ENCODE measurements around the gene ABCA7.

Gene ABCA7

GRCh38 chr19:992670-993055, 47.2 kb upstream of the ABCA7 start:
- TF ChIP-seq, protein P1, sequence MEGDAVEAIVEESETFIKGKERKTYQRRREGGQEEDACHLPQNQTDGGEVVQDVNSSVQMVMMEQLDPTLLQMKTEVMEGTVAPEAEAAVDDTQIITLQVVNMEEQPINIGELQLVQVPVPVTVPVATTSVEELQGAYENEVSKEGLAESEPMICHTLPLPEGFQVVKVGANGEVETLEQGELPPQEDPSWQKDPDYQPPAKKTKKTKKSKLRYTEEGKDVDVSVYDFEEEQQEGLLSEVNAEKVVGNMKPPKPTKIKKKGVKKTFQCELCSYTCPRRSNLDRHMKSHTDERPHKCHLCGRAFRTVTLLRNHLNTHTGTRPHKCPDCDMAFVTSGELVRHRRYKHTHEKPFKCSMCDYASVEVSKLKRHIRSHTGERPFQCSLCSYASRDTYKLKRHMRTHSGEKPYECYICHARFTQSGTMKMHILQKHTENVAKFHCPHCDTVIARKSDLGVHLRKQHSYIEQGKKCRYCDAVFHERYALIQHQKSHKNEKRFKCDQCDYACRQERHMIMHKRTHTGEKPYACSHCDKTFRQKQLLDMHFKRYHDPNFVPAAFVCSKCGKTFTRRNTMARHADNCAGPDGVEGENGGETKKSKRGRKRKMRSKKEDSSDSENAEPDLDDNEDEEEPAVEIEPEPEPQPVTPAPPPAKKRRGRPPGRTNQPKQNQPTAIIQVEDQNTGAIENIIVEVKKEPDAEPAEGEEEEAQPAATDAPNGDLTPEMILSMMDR (IDR thresholded peaks at IDR 0.05), result no peak
- no peak overlapping the region for H3K27ac ChIP-seq
- intact Hi-C loops (cut with DNase I; ENCODE audit: low total_unique reads), result no loop called here
- peaks cover 0 to 55% of the 10 kb centered on the region in 2 donors for H3K27me3 ChIP-seq
- H3K4me3 ChIP-seq, result no peak overlapping the region
- no peaks in the 10 kb centered on the region for H3K9me3 ChIP-seq
- H3K36me3 ChIP-seq, result peaks cover 42 to 69% (median 57%) of the 10 kb centered on the region in 3 donors
- DNase-seq, result no peak
- H3K4me1 ChIP-seq, result peaks cover 0 to 12% (median 6%) of the 10 kb centered on the region in 4 donors

DNA sequence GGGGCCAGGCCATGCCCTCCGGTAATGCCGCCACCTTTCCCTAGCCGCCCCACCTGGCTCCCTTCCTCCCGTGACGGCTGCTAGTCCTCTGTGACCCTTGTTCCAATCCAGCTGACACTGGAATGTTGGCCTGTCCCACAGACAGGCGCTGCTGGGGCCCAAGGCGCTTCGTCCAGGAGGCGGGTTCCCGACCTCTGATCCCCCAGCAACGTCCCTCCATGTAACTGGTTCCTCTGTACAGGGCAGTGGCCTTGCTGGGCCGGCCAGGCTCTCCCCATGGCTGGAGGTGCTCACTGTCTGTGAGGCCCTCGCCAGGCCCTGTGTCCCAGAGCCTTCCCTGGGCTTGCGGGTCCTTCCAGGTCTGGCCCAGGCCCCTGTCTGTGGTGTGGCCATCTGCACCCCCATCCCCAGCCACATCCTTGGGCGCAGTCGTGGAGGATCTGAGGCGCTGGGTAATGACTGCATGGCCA, 46.5 kb upstream of the ABCA7 start:
- Histone ChIP-seq H3K27me3 (peaks cover 0 to 61% of the 10 kb centered on the region in 2 donors), H3K36me3 (peaks cover 42 to 64% (median 52%) of the 10 kb centered on the region in 3 donors)
- TF ChIP-seq, protein P1 (IDR thresholded peaks at IDR 0.05), result no peak

GRCh38 chr19:993831-994393, 46.0 kb upstream of the ABCA7 start:
- no peak overlapping the region for H3K4me3 ChIP-seq
- peaks cover 42 to 61% (median 48%) of the 10 kb centered on the region in 3 donors for H3K36me3 ChIP-seq
- peaks cover 0 to 12% (median 6%) of the 10 kb centered on the region in 4 donors for H3K4me1 ChIP-seq
- TF ChIP-seq, protein P1 (IDR thresholded peaks at IDR 0.05), result no peak
- no peaks in the 10 kb centered on the region for H3K9me3 ChIP-seq
- intact Hi-C loops (cut with DNase I; ENCODE audit: low total_unique reads), result no loop called here
- no peak overlapping the region for H3K27ac ChIP-seq
- no peak for DNase-seq
- peaks cover 0 to 66% of the 10 kb centered on the region in 2 donors for H3K27me3 ChIP-seq

More for the DNA sequence above, 46.5 kb upstream of the ABCA7 start:
- Histone ChIP-seq H3K9me3 (no peaks in the 10 kb centered on the region), H3K27ac (no peak overlapping the region), H3K4me3 (no peak overlapping the region), H3K4me1 (peaks cover 0 to 12% (median 6%) of the 10 kb centered on the region in 4 donors)
- intact Hi-C loops (cut with DNase I; ENCODE audit: low total_unique reads), result no loop called here
- DNase-seq, result no peak

DNA sequence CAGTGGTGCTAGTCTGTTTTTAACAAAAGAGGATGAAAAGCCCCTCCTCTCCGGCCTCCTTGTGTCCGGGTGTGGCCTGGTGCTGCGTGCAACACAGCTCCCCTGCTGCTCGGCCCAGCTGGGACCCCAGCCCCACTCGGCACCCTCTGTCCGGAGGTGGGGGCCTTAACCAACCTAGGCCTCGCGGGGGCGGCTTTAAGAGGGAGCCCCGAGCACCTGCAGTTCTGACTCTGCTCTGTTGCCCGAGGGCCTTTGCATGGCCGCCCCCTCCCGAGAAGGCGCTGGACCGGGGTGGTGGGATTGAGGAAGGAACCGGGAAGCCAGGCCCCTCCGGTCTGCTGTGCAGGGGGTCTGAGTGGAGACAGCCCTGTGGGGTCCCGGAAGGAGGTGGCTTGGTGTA, 45.4 kb upstream of the ABCA7 start:
- DNase-seq, result no peak
- H3K27me3 ChIP-seq, result peaks cover 0 to 72% of the 10 kb centered on the region in 2 donors
- H3K27ac ChIP-seq, result no peak overlapping the region
- TF ChIP-seq, protein P1 (IDR thresholded peaks at IDR 0.05), result no peak
- peaks cover 37 to 57% (median 43%) of the 10 kb centered on the region in 3 donors for H3K36me3 ChIP-seq
- H3K4me1 ChIP-seq, result peaks cover 0 to 12% (median 6%) of the 10 kb centered on the region in 4 donors
- intact Hi-C loops (cut with DNase I; ENCODE audit: low total_unique reads), result no loop called here
- H3K9me3 ChIP-seq, result no peaks in the 10 kb centered on the region
- H3K4me3 ChIP-seq, result no peak overlapping the region

DNA sequence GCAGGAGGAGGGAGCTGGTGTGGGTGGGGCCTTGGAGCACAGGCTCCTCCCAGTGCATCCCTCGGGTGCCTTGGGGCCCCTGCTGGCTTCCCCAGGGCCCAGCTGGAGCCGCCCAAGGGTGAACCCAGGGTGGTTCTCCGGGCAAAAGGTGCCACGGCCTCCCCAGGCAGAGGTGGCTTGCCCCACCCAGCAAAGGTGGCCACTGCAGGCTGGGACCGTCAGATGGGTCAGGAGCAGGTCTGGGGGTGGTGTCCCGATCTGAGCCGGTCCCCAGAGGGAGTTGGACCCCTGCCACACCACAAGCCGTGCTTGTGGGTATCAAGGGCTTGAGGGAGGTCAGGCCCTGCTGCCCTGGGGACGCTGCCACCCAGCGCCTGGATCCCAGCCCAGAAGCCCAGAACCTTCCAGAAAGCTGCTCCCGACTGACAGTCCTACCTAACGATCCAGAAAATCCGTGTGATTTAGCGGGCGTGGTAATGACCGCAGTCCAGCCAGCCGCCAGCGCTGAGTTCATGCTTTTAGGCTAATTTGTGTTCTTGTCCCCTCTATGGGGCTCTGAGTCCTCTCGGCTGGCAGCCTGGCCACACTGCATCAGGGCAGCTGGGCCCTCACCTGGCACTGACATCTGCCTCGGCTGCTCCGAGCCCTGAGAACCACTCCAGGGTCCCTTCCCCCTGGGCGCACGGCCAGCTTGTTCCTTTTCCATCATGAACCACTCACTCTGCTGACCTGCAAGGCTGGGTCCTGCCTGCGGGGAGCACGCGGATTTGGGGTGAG, 44.7 kb upstream of the ABCA7 start:
- Histone ChIP-seq H3K36me3 (peaks cover 30 to 50% (median 37%) of the 10 kb centered on the region in 3 donors), H3K4me3 (no peak overlapping the region), H3K27ac (no peak overlapping the region), H3K4me1 (peaks cover 0 to 15% (median 8%) of the 10 kb centered on the region in 4 donors), H3K9me3 (no peaks in the 10 kb centered on the region), H3K27me3 (peaks cover 0 to 80% of the 10 kb centered on the region in 2 donors)
- TF ChIP-seq, protein P1 (IDR thresholded peaks at IDR 0.05), result no peak
- DNase-seq, result no peak
- intact Hi-C loops (cut with DNase I; ENCODE audit: low total_unique reads), result no loop called here

All from tibial artery (tissue), 4 donors.